DMS153 (cell line): ENCODE data around the gene BTLA.
"Not testable (repeated sequence)": the region's sequence is repeated elsewhere in the genome, so short reads cannot be mapped to it uniquely, and the experiment has no call there.

Experiments
- DNase-seq: peaks from one replicate; lab custom pipeline; 2025; lab: John Stamatoyannopoulos, UW

Gene BTLA

GRCh38 chr3:112446343-112446742, 52.9 kb downstream of the BTLA start:
- DNase-seq, result no peak

GRCh38 chr3:112445839-112446238, 53.4 kb downstream of the BTLA start:
- DNase-seq, result no peak

GRCh38 chr3:112437146-112438022, 61.9 kb downstream of the BTLA start:
- DNase-seq, result peak; percentile 2

GRCh38 chr3:112429960-112430359, 69.3 kb downstream of the BTLA start:
- no peak for DNase-seq

GRCh38 chr3:112427123-112427522, 72.1 kb downstream of the BTLA start:
- no peak for DNase-seq

- DNase-seq, result no peak
Observed at GRCh38 chr3:112425858-112426750, 73.2 kb downstream of the BTLA start.

- no peak for DNase-seq
Observed at GRCh38 chr3:112425382-112425781, 73.9 kb downstream of the BTLA start.

- DNase-seq, result no peak
Observed at GRCh38 chr3:112424394-112424793, 74.9 kb downstream of the BTLA start.

- not testable (repeated sequence) for DNase-seq
Observed at GRCh38 chr3:112422921-112423320, 76.4 kb downstream of the BTLA start.

- DNase-seq, result not testable (repeated sequence)
Observed at GRCh38 chr3:112418526-112418925, 80.7 kb downstream of the BTLA start.

GRCh38 chr3:112417696-112418318, 81.5 kb downstream of the BTLA start:
- DNase-seq, result no peak

- no peak for DNase-seq
Observed at GRCh38 chr3:112416391-112417212, 82.7 kb downstream of the BTLA start.

- no peak for DNase-seq
Observed at GRCh38 chr3:112415390-112415789, 83.9 kb downstream of the BTLA start.
